Hematopoietic multipotent progenitor cell treated with erythropoietin and hydrocortisone succinate and interleukin-3 and kit ligand, for 4 days (in vitro differentiated cells): ENCODE data around the gene ZDHHC8.

ENCODE experiments used
- DNase-seq: peaks from one replicate; pipeline ENCODE4 v3.0.0-alpha.2; 2015

The ZDHHC8 gene

GRCh38 chr22:20164863-20165262 lies 33.3 kb downstream of the ZDHHC8 start:
- no peak for DNase-seq

- no peak for DNase-seq
These were observed 33.8 kb downstream of the ZDHHC8 start for GRCh38 chr22:20165421-20165820.

GRCh38 chr22:20165913-20166312 lies 34.3 kb downstream of the ZDHHC8 start:
- DNase-seq = no peak

GRCh38 chr22:20166703-20167102 lies 35.1 kb downstream of the ZDHHC8 start:
- DNase-seq = no peak

GRCh38 chr22:20167643-20168322 lies 36.2 kb downstream of the ZDHHC8 start:
- DNase-seq = no peak

GRCh38 chr22:20169253-20169822 lies 37.7 kb downstream of the ZDHHC8 start:
- DNase-seq = no peak

- DNase-seq = no peak
These were observed 38.6 kb downstream of the ZDHHC8 start for GRCh38 chr22:20170170-20170569.

GRCh38 chr22:20171288-20172140 lies 39.9 kb downstream of the ZDHHC8 start:
- DNase-seq = no peak

- DNase-seq = no peak
These were observed 40.6 kb downstream of the ZDHHC8 start for GRCh38 chr22:20172141-20172613.

- no peak for DNase-seq
These were observed 41.6 kb downstream of the ZDHHC8 start for GRCh38 chr22:20173246-20173645.

GRCh38 chr22:20173772-20174171 lies 42.2 kb downstream of the ZDHHC8 start:
- DNase-seq = no peak

- DNase-seq = no peak
These were observed 43.4 kb downstream of the ZDHHC8 start for GRCh38 chr22:20174785-20175596.

- no peak for DNase-seq
These were observed 43.9 kb downstream of the ZDHHC8 start for GRCh38 chr22:20175597-20175900.

GRCh38 chr22:20176421-20177085 lies 44.9 kb downstream of the ZDHHC8 start:
- DNase-seq = no peak

GRCh38 chr22:20177217-20177911 lies 45.8 kb downstream of the ZDHHC8 start:
- DNase-seq = no peak

GRCh38 chr22:20178075-20178914 lies 46.7 kb downstream of the ZDHHC8 start:
- no peak for DNase-seq

- DNase-seq = no peak
These were observed 47.3 kb downstream of the ZDHHC8 start for GRCh38 chr22:20178915-20179227.

- DNase-seq = no peak
These were observed 48.0 kb downstream of the ZDHHC8 start for GRCh38 chr22:20179455-20180244.

GRCh38 chr22:20180245-20180630 lies 48.6 kb downstream of the ZDHHC8 start:
- DNase-seq = no peak

GRCh38 chr22:20180640-20181039 lies 49.0 kb downstream of the ZDHHC8 start:
- DNase-seq = no peak
